ENCODE results near the gene ARSB. TPM values are rescaled to one million over a fixed set of nuclear protein-coding genes. Genes with fewer than 3 reads are reported as not detected.

The ARSB gene
- total RNA-seq, 1 donor from 2014 or later: 18.5 TPM

GRCh38 chr5:78829811-78830527 lies 155.1 kb downstream of the ARSB start:
- Mint-ChIP-seq H3K27me3 (no peaks in the 10 kb centered on the region), H3K4me3 (no peak overlapping the region), H3K27ac (no peak overlapping the region), H3K36me3 (no peaks in the 10 kb centered on the region), H3K9me3 (peaks cover 6% of the 10 kb centered on the region), H3K4me1 (ENCODE audit: unreplicated experiment) (peaks cover 33% of the 10 kb centered on the region)
- no peak for DNase-seq (ENCODE audit: extremely low spot score, unreplicated experiment)
- no peak for TF ChIP-seq CTCF (conservative IDR thresholded peaks at IDR 0.05)

GRCh38 chr5:78827725-78828124 lies 157.4 kb downstream of the ARSB start:
- no peaks in the 10 kb centered on the region for H3K36me3 Mint-ChIP-seq
- no peak overlapping the region for H3K4me3 Mint-ChIP-seq
- no peak overlapping the region for H3K27ac Mint-ChIP-seq
- no peak for TF ChIP-seq CTCF (conservative IDR thresholded peaks at IDR 0.05)
- no peak for DNase-seq (ENCODE audit: extremely low spot score, unreplicated experiment)
- H3K9me3 Mint-ChIP-seq: peaks cover 6% of the 10 kb centered on the region
- H3K27me3 Mint-ChIP-seq: no peaks in the 10 kb centered on the region
- H3K4me1 Mint-ChIP-seq (ENCODE audit: unreplicated experiment): peaks cover 25% of the 10 kb centered on the region

GRCh38 chr5:78824831-78825281 lies 160.3 kb downstream of the ARSB start:
- Mint-ChIP-seq H3K4me3 (no peak overlapping the region), H3K27ac (no peak overlapping the region), H3K4me1 (ENCODE audit: unreplicated experiment) (peaks cover 21% of the 10 kb centered on the region), H3K9me3 (peaks cover 6% of the 10 kb centered on the region), H3K36me3 (no peaks in the 10 kb centered on the region), H3K27me3 (no peaks in the 10 kb centered on the region)
- no peak for TF ChIP-seq CTCF (conservative IDR thresholded peaks at IDR 0.05)
- no peak for DNase-seq (ENCODE audit: extremely low spot score, unreplicated experiment)

- no peak for DNase-seq (ENCODE audit: extremely low spot score, unreplicated experiment)
- Mint-ChIP-seq H3K4me1 (ENCODE audit: unreplicated experiment) (peaks cover 23% of the 10 kb centered on the region), H3K27me3 (no peaks in the 10 kb centered on the region), H3K36me3 (no peaks in the 10 kb centered on the region), H3K9me3 (peaks cover under 1% of the 10 kb centered on the region), H3K4me3 (no peak overlapping the region), H3K27ac (no peak overlapping the region)
- TF ChIP-seq CTCF (conservative IDR thresholded peaks at IDR 0.05): no peak
Measured at GRCh38 chr5:78823196-78823595, 161.9 kb downstream of the ARSB start.

GRCh38 chr5:78821536-78822021 lies 163.5 kb downstream of the ARSB start:
- no peak for DNase-seq (ENCODE audit: extremely low spot score, unreplicated experiment)
- no peaks in the 10 kb centered on the region for H3K36me3 Mint-ChIP-seq
- no peak overlapping the region for H3K4me3 Mint-ChIP-seq
- H3K9me3 Mint-ChIP-seq: no peaks in the 10 kb centered on the region
- no peak for TF ChIP-seq CTCF (conservative IDR thresholded peaks at IDR 0.05)
- no peaks in the 10 kb centered on the region for H3K27me3 Mint-ChIP-seq
- H3K4me1 Mint-ChIP-seq (ENCODE audit: unreplicated experiment): peaks cover 22% of the 10 kb centered on the region
- no peak overlapping the region for H3K27ac Mint-ChIP-seq
